Activated T-helper 2 cell treated with anti-CD3 and anti-CD28 coated beads, Interferon-gamma antibody, Interleukin-2, Interleukin-4, amounts not matched to agents 10 μg/mL and 5 μg/mL and 100 μg/mL, durations not matched to agents 14 hours and 24 hours and 36 hours (primary cell): ENCODE data around the gene GNAL. TPM values are rescaled to one million over a fixed set of nuclear protein-coding genes. Genes with fewer than 3 reads are reported as not detected.
A peak's percentile ranks its signal among the peaks of the same experiment; 100 is the strongest.

ENCODE experiments used
- DNase-seq: peaks from one replicate; pipeline ENCODE4 v3.0.0; 2021; ENCODE audit warnings: low spot score
- H3K27ac Mint-ChIP-seq: one replicate; pipeline ENCODE4 v1.8.0; 2021; ENCODE audit warnings: mixed read lengths
- H3K27me3 Mint-ChIP-seq: one replicate; pipeline ENCODE4 v1.8.0; 2021; ENCODE audit warnings: low read depth, mixed read lengths
- H3K36me3 Mint-ChIP-seq: one replicate; pipeline ENCODE4 v1.8.0; 2021; ENCODE audit warnings: low read depth, mixed read lengths
- H3K4me1 Mint-ChIP-seq: one replicate; pipeline ENCODE4 v1.8.0; 2021; ENCODE audit warnings: low read depth, mixed read lengths
- H3K4me3 Mint-ChIP-seq: one replicate; pipeline ENCODE4 v1.8.0; 2021; ENCODE audit warnings: low read depth, mild to moderate bottlenecking, moderate library complexity, mixed read lengths
- H3K9me3 Mint-ChIP-seq: one replicate; pipeline ENCODE4 v1.8.0; 2021; ENCODE audit warnings: mixed read lengths
- intact Hi-C: fragments of 100-400 bp; cut with micrococcal nuclease; formaldehyde crosslinking; loops from one replicate; pipeline ENCODE4 v1.15.1; 2023
- total RNA-seq: library from RNA; stranded (reverse); gene quantifications from 2 replicates; pipeline ENCODE4 v1.2.3, GENCODE V29; 2022

GNAL gene
- total RNA-seq, 1 donor from 2014 or later, result 0.52 TPM

DNA sequence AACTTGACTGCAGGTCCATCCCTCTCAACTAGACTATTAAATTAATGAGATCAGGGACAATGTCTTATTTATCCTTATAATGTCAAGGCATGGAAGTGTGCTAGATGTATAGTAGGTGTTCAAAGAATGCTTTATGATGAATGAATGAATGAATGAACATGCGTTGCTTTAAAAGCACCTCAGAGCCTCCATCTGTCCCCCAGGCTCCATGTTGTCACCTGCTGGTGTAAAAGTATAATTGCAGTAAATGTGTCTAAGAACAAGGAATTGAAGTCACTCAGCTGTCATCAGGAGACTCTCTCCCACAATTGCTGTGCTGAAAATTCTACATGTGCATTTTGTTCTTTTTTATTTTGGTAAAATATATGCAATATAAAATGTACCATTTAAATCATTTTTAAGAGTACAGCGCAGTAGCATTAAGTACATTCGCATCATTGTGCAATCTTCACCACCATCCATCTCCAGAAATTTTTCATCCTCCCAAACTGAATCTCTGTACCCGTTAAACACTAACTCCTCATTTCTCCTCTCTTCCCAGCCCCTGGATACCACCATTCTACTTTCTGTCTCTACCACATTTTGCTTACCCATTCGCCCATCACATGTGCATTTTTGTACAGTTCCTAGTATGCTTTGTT, 52.6 kb downstream of the GNAL start:
- intact Hi-C loops, result no loop called here

DNA sequence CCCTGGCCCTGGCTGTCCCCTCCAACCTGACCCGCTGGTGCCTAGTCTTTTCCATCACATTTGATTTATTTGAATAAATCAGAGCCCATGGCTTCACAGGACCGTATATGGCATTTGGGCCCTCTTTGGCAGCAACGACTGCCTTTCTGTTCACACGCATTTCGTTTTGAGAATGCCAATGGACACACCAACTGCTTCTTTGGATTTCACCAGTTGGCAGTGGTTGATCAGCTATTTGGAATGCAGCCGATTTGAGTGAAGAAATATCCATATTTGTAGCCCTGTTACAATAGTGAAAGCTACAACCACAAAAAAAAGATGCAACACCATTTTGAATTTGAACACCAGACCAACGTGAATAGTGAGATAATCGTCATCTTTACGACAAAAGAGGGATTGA, 56.5 kb downstream of the GNAL start:
- intact Hi-C loops, result no loop called here
- H3K36me3 Mint-ChIP-seq, result no peaks in the 10 kb centered on the region

More for the DNA sequence above, 52.6 kb downstream of the GNAL start:
- no peaks in the 10 kb centered on the region for H3K4me1 Mint-ChIP-seq
- DNase-seq, result no peak
- no peaks in the 10 kb centered on the region for H3K9me3 Mint-ChIP-seq
- H3K27ac Mint-ChIP-seq, result no peak overlapping the region
- no peak overlapping the region for H3K4me3 Mint-ChIP-seq
- H3K36me3 Mint-ChIP-seq, result no peaks in the 10 kb centered on the region
- peaks cover 31% of the 10 kb centered on the region for H3K27me3 Mint-ChIP-seq

DNA sequence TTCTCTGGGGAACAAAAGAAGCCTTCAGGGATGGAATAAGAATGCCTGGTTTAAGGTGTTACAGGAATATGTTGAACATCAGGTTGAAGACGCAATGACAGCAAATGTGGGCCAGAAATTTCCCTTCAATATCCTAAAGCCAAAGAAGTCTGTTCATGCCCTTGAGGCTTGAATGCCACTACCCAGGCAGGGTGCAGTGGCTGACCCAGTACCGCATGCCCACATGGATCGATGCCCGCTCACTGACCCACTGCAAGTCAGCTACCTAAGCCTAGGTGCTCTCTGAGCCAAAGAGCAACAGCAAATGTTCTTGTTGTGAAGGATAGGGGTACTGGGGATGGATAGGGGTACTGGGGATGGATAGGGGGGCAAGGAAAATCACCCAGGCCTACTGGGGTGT, 58.2 kb downstream of the GNAL start:
- intact Hi-C loops, result no loop called here
- peaks cover 51% of the 10 kb centered on the region for H3K27me3 Mint-ChIP-seq
- H3K27ac Mint-ChIP-seq, result no peak overlapping the region
- H3K9me3 Mint-ChIP-seq, result no peaks in the 10 kb centered on the region
- no peak for DNase-seq
- H3K36me3 Mint-ChIP-seq, result no peaks in the 10 kb centered on the region
- peaks cover 3% of the 10 kb centered on the region for H3K4me1 Mint-ChIP-seq
- no peak overlapping the region for H3K4me3 Mint-ChIP-seq

More for the DNA sequence above, 56.5 kb downstream of the GNAL start:
- no peaks in the 10 kb centered on the region for H3K4me1 Mint-ChIP-seq
- H3K4me3 Mint-ChIP-seq, result no peak overlapping the region
- H3K27me3 Mint-ChIP-seq, result peaks cover 51% of the 10 kb centered on the region
- no peak for DNase-seq
- H3K9me3 Mint-ChIP-seq, result no peaks in the 10 kb centered on the region
- no peak overlapping the region for H3K27ac Mint-ChIP-seq

DNA sequence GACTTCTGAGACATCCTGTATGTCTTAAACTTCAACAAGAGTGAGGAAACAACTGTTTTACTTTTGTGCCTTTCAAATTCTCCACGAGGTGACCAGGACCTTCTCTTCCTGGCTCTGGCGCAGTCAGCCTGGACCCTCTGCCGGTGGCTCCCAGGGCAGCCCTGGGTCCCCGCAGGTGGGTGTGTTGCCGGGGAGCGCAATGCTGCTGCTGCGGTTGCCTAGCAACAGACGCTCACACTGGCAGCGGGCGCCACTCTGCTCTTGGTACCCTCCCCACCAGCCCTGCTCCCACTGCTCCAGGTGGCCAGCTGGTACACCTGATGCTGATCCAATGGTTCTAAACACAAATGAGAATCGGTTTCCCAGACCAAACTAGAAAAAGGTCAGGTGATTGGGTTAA, 58.7 kb downstream of the GNAL start:
- no peak for DNase-seq
- Mint-ChIP-seq H3K4me3 (no peak overlapping the region), H3K9me3 (no peaks in the 10 kb centered on the region), H3K27ac (no peak overlapping the region), H3K4me1 (peaks cover 4% of the 10 kb centered on the region), H3K27me3 (peaks cover 50% of the 10 kb centered on the region), H3K36me3 (no peaks in the 10 kb centered on the region)
- intact Hi-C loops, result no loop called here

DNA sequence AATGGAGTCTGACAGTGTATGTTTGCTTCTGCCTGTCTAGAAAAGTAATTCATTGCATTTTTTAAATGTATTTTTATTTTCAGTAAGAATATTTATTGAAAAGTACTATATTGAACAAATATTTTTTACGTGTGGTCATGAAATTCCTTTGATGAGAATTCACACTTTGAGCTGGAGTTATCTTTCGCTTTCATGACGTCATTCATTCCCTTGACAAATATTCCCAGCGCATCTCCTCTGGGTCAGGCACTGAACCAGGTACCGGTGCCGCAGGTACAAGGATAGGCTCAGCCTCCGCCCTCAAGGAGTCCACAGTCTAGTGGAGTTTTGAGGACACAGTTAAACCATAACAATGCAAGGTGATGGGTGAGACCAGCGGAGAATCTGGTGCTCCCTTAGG, 60.2 kb downstream of the GNAL start:
- peaks cover 55% of the 10 kb centered on the region for H3K27me3 Mint-ChIP-seq
- no peaks in the 10 kb centered on the region for H3K36me3 Mint-ChIP-seq
- H3K27ac Mint-ChIP-seq, result no peak overlapping the region
- no peak for DNase-seq
- intact Hi-C loops, result no loop called here
- peaks cover 4% of the 10 kb centered on the region for H3K4me1 Mint-ChIP-seq
- H3K4me3 Mint-ChIP-seq, result no peak overlapping the region
- H3K9me3 Mint-ChIP-seq, result no peaks in the 10 kb centered on the region

DNA sequence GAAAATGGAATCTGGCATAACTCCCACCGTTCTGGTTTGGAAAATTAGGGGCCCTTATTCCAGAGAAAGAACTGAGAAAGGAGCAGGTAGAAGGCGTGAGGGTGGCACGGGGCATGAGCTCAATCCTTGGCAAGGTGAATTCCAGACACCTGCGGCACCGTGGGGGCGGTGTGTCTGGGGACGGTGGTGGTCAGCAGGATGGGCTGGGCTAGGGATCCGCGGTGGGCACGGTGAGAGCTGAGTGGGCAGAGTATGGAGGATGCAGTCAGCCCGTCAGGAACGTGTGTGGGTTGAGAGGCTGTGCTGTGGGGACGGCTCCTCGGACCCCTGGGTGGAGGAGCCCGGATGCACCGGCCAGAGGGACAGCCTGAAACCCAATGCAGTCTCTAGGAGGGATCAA, 61.1 kb downstream of the GNAL start:
- Mint-ChIP-seq H3K9me3 (no peaks in the 10 kb centered on the region), H3K27ac (no peak overlapping the region), H3K4me3 (no peak overlapping the region), H3K4me1 (peaks cover 5% of the 10 kb centered on the region), H3K27me3 (peaks cover 61% of the 10 kb centered on the region), H3K36me3 (no peaks in the 10 kb centered on the region)
- intact Hi-C loops, result no loop called here
- no peak for DNase-seq

DNA sequence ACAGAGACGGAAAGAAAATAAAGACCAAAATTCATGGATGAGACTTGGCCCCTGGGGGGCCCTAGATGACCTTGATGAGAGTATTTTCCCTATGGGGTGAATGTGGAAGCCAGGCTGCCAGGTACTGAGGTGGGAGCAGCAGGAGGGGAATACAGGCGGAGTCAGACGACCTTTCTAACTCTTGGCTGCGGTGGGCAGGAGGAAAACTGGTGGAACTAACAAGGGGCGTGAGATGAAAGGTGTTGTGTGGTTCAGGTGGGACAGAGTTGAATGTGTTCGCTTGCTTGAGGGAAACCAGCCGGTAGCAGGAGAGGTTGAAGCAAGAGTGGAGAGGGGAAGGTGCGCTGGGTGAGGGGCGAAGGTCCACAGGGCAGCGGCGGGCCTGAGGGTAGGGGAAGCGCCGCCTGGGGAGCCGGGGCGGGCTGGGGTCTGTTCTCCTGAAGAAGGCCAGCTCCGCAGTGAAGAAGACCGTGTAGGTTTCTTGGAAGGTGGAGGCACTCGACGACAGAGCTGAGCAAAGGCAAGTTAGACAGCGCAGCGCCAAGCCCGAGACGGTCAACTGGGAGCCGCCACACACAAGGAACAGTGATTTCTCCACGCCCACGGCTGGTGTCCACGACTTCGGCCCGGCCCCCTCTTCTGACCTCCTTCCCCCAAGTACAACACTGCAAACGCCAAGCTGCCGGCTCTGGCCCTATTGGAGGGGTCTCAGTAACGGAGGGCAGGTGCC, 61.7 kb downstream of the GNAL start:
- Mint-ChIP-seq H3K9me3 (no peaks in the 10 kb centered on the region), H3K36me3 (no peaks in the 10 kb centered on the region), H3K27ac (no peak overlapping the region), H3K4me3 (peak overlapping the region; percentile 27), H3K4me1 (peaks cover 5% of the 10 kb centered on the region), H3K27me3 (peaks cover 63% of the 10 kb centered on the region)
- intact Hi-C loops, result no loop called here
- no peak for DNase-seq

DNA sequence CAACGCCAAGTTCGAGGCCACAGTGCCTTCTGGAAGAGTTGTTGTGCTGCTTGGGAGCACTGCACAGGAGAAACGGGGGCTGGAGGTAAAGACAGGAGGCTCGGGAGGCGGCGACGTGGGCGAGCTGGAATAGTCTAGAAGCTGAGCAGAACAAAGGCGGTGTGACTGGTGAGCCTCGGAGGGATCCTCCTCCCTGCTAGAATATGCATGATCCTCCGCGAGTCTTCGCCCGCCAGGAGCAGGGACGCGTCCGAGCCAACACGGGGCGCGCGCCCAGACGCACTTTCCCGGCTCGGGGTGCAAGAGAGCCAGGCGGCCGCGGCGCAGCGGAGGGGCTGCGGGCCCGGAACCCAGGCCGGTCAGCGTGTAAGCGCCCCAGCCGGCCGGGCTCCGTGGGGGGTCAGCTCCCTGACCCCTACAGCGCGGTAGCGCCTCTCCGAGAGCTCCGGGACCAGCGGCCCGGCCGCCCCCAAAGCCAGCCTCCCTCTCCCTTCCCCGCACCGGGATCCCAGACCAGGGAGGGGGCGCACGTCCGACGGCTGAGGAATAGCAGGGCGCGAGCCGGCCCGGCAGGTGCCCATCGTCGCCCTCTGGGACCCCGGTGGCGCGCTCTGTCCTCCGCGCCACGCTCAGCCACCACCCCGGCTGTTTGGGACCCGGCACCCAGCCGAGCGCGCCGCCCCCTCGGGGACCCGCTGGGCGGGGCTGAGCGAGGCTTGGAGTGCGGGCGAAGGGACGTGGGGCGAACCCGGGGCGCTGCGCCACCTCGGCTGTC, 62.5 kb downstream of the GNAL start:
- Mint-ChIP-seq H3K36me3 (no peaks in the 10 kb centered on the region), H3K27ac (no peak overlapping the region), H3K4me1 (peaks cover 5% of the 10 kb centered on the region), H3K4me3 (no peak overlapping the region), H3K27me3 (peaks cover 62% of the 10 kb centered on the region), H3K9me3 (no peaks in the 10 kb centered on the region)
- intact Hi-C loops, result no loop called here
- no peak for DNase-seq

DNA sequence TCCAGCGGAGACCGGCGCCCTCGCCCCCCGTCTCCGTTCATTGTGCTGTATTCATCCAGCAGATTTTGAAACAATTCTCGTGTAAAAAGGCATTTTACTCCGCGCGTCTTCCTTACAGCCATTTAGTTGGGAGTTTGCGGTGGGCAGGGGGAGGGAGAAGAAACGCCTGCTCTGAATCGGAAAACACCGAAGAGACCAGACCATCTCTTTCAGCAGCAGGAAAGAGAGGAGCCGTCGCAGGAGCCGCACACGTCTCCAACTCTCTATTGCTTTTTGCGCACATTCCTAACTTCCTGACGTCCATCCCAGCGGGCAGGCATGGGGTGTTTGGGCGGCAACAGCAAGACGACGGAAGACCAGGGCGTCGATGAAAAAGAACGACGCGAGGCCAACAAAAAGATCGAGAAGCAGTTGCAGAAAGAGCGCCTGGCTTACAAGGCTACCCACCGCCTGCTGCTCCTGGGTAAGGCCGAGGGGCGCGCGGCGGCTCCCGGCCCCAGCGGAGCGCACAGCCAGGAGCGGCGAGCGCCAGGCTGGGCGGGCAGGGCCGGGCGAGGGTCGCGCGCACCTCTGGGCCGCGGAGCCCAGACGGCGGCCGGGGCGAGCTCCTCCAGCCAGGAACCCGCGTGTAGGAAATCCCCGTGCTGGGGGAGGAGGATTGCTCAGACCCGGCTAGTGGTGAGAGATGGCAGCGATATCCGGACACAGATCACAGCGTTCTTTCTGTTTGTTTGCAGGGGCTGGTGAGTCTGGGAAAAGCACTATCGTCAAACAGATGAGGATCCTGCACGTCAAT, 63.2 kb downstream of the GNAL start:
- no peak for DNase-seq
- no peak overlapping the region for H3K27ac Mint-ChIP-seq
- no peaks in the 10 kb centered on the region for H3K36me3 Mint-ChIP-seq
- H3K4me1 Mint-ChIP-seq, result peaks cover 5% of the 10 kb centered on the region
- intact Hi-C loops, result no loop called here
- H3K4me3 Mint-ChIP-seq, result peak overlapping the region; percentile 66
- no peaks in the 10 kb centered on the region for H3K9me3 Mint-ChIP-seq
- H3K27me3 Mint-ChIP-seq, result peaks cover 58% of the 10 kb centered on the region

DNA sequence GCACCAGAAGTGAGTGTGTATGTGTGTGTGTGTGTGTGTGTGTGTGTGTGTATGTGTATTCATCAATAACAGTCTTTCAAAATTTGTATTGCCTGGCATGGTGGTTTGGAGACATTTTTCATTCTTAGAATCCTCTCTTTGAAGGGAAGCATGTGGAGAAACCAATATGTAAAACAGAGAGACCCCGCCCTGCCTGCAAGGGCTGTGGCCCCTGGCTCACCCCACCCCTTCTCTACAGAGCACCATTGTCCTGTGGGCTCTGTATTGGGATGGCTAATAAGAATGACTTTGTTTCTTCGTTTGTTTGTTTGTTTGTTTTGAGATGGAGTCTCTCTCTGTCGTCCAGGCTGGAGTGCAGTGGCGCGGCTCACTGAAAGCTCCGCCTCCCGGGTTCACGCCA, 65.9 kb downstream of the GNAL start:
- peaks cover 48% of the 10 kb centered on the region for H3K27me3 Mint-ChIP-seq
- DNase-seq, result no peak
- intact Hi-C loops, result no loop called here
- H3K27ac Mint-ChIP-seq, result no peak overlapping the region
- H3K4me1 Mint-ChIP-seq, result peaks cover 5% of the 10 kb centered on the region
- H3K4me3 Mint-ChIP-seq, result no peak overlapping the region
- H3K9me3 Mint-ChIP-seq, result no peaks in the 10 kb centered on the region
- H3K36me3 Mint-ChIP-seq, result no peaks in the 10 kb centered on the region

DNA sequence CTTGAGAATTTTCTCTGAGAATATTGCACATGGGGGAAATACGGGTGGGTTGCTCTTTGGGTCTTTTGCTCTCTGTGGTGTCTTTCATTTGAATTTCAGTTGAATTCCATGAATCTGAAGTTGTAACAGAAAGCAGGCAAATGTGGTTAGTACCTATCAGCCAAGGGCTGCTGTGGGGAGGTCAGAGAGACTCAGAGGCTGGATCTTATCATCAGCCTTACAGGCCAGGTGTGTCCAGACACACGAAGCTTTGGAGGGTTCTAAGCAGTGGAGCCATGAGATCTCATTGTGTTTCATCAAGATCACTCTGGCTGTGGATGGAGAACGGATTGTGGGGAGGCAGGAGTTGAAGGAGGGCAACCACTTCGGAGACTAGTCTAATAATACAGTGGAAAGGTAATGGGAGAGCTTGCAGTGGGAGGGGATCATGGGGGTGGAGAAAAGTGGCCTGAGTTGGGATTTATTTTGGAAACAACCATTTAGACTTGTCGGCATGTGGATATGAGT, 68.1 kb downstream of the GNAL start:
- Mint-ChIP-seq H3K4me1 (peaks cover 3% of the 10 kb centered on the region), H3K27me3 (peaks cover 36% of the 10 kb centered on the region), H3K36me3 (no peaks in the 10 kb centered on the region), H3K27ac (no peak overlapping the region), H3K4me3 (no peak overlapping the region), H3K9me3 (no peaks in the 10 kb centered on the region)
- no peak for DNase-seq
- intact Hi-C loops, result no loop called here

DNA sequence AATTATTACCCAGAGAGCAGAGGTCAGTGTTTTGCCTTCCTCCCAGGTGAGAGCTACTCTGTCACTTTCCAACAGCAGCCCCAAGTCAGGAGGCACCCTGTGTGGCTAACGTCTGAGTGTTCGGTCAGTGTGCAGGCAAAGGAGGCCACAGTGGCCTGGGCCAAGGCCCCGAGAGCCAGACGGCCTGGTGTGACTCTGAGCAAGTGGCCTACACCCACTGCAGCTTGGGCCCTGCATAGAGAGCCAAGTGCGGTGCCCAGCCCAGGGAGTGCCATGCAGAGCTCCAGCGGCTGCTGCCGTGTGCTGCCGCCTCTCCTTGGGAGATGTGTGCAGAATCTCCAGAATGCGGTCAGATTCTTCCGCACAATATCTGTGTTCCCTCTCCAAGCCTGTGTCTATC, 70.4 kb downstream of the GNAL start:
- no peaks in the 10 kb centered on the region for H3K36me3 Mint-ChIP-seq

More for the DNA sequence above, 70.4 kb downstream of the GNAL start:
- Mint-ChIP-seq H3K27me3 (peaks cover 18% of the 10 kb centered on the region), H3K27ac (no peak overlapping the region), H3K9me3 (no peaks in the 10 kb centered on the region), H3K4me1 (peaks cover 2% of the 10 kb centered on the region), H3K4me3 (no peak overlapping the region)
- no peak for DNase-seq
- intact Hi-C loops, result no loop called here
